Measurements from ENCODE around the gene SALL1.

Gene SALL1

DNA sequence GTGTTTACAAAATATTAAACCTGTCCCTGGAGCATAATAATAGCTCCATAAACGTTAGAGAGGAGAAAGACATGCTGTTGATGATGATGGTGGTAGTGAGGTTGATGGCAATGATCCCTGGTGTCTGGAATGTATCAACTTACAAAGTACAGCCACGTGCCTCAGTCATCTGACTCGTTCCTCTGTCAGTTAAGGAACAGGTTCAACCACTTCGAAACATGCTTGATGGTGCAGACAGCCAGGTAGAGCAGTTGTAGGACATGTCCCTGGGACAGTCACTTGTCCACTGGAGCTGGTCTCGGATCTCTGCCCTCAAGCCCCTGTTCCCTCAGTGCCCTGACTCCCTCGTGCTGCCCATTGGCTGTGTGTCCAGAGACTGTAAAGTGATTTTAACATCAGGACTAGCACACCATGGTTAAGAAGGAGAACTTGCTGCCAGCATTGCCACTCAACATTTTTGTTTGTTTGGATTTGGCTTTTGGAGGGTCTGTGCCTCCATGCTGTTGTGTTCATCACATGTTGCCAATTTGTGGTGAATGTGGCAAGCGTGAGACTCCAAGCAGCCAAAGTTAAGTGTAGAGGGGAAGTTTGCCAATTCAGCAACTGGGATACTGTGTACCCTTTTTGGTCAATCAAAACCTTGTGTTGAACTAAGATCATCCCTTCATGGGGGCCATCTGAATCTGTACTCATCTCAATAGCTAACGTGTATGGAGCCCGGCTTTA lies 16.3 kb upstream of the SALL1 start:
- Histone ChIP-seq H3K9me3 (ENCODE audit: severe bottlenecking) (no peaks in the 10 kb centered on the region), H3K27ac (no peak overlapping the region), H3K36me3 (no peaks in the 10 kb centered on the region), H3K27me3 (ENCODE audit: insufficient read depth, low read depth, severe bottlenecking) (no peaks in the 10 kb centered on the region), H3K4me3 (ENCODE audit: low read depth, low read length) (no peak overlapping the region)
- TF ChIP-seq, protein P1, sequence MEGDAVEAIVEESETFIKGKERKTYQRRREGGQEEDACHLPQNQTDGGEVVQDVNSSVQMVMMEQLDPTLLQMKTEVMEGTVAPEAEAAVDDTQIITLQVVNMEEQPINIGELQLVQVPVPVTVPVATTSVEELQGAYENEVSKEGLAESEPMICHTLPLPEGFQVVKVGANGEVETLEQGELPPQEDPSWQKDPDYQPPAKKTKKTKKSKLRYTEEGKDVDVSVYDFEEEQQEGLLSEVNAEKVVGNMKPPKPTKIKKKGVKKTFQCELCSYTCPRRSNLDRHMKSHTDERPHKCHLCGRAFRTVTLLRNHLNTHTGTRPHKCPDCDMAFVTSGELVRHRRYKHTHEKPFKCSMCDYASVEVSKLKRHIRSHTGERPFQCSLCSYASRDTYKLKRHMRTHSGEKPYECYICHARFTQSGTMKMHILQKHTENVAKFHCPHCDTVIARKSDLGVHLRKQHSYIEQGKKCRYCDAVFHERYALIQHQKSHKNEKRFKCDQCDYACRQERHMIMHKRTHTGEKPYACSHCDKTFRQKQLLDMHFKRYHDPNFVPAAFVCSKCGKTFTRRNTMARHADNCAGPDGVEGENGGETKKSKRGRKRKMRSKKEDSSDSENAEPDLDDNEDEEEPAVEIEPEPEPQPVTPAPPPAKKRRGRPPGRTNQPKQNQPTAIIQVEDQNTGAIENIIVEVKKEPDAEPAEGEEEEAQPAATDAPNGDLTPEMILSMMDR (IDR thresholded peaks at IDR 0.05; ENCODE audit: low read depth, low read length): no peak
- no peak for DNase-seq

DNA sequence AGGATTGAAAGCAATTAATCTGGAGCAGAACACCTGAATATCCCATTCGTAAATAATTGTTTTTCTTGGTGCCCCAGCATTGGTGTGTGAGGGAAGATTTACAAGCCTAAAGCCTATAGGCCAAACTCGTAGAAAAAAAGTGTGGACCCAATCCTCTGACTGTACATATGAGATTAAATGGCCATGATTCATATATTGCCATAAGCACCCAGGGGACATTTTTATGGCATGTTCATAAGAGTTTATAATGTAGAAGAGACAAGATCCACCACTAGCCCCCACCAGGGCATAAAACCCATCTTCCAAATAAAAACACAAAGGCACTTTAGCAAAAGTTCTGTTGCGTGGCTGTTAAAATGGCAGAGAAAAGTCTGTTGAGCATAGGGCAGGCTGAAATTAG lies 15.5 kb upstream of the SALL1 start:
- TF ChIP-seq, protein P1 (IDR thresholded peaks at IDR 0.05; ENCODE audit: low read depth, low read length): no peak
- DNase-seq: no peak
- Histone ChIP-seq H3K27me3 (ENCODE audit: insufficient read depth, low read depth, severe bottlenecking) (no peaks in the 10 kb centered on the region), H3K36me3 (no peaks in the 10 kb centered on the region), H3K27ac (no peak overlapping the region), H3K4me3 (ENCODE audit: low read depth, low read length) (no peak overlapping the region), H3K9me3 (ENCODE audit: severe bottlenecking) (no peaks in the 10 kb centered on the region)

DNA sequence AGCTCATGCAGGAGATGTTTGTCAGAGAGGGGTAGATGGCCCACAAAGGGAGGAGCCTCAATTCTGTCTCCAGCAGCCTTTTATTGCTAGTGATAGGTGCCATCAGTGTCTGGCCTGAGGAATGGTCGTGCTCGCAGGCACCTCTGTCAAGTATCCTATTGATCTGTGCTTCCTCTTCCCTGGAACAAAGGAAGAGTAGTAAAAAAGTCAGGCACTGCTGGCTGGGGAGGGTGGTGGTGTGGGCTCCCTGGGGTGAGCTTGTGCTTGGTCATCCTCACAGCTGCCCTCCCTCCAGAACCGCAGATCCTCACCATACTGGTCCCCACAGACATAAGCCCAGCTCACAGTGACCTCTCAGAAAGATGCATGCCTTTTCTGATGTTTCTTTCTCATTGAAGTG lies 15.0 kb upstream of the SALL1 start:
- H3K36me3 ChIP-seq: no peaks in the 10 kb centered on the region
- H3K9me3 ChIP-seq (ENCODE audit: severe bottlenecking): no peaks in the 10 kb centered on the region
- H3K27ac ChIP-seq: no peak overlapping the region
- TF ChIP-seq, protein P1 (IDR thresholded peaks at IDR 0.05; ENCODE audit: low read depth, low read length): no peak
- no peak overlapping the region for H3K4me3 ChIP-seq (ENCODE audit: low read depth, low read length)
- no peaks in the 10 kb centered on the region for H3K27me3 ChIP-seq (ENCODE audit: insufficient read depth, low read depth, severe bottlenecking)
- DNase-seq: no peak

DNA sequence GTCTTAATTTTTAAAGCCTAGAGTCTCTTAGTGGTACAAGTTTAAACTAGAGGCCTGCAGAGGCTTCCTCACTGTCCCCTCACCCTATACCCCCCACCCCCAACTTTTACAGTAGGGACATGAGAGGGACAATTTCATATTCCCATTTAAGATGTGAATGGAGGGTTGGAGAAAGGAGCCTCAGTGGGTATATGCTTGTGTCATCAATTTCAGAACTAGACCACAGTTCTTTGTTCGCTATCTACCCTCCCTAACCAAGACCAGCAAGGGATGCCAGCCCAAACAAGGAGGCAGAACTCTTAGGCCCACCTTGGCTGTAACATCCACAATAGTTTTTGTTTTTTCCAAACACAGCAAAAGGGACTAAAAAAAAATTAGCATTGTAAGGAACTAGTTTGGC lies 14.0 kb upstream of the SALL1 start:
- Histone ChIP-seq H3K27ac (no peak overlapping the region), H3K27me3 (ENCODE audit: insufficient read depth, low read depth, severe bottlenecking) (no peaks in the 10 kb centered on the region), H3K9me3 (ENCODE audit: severe bottlenecking) (no peaks in the 10 kb centered on the region), H3K36me3 (no peaks in the 10 kb centered on the region), H3K4me3 (ENCODE audit: low read depth, low read length) (no peak overlapping the region)
- DNase-seq: no peak
- TF ChIP-seq, protein P1 (IDR thresholded peaks at IDR 0.05; ENCODE audit: low read depth, low read length): no peak

DNA sequence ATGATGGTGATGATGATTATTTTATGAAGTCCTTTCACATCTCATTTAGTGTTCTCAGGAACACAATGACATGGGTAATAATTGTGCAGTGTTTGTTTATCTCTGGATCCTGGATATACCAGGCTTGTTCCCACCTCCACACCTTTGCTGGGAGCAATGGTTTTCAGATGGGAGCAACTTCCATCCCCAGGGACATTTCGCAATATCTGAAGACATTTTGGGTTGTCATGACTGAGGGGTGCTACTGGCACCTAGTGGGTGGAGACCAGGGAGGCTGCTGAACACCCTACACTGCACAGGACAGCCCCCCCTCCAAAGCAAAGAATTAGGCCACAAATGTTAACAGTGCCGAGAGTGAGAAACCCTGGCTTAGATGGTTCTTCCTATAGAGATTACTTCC lies 13.5 kb upstream of the SALL1 start:
- H3K27ac ChIP-seq: no peak overlapping the region
- H3K4me3 ChIP-seq (ENCODE audit: low read depth, low read length): no peak overlapping the region
- DNase-seq: no peak
- H3K27me3 ChIP-seq (ENCODE audit: insufficient read depth, low read depth, severe bottlenecking): no peaks in the 10 kb centered on the region
- no peaks in the 10 kb centered on the region for H3K36me3 ChIP-seq
- H3K9me3 ChIP-seq (ENCODE audit: severe bottlenecking): no peaks in the 10 kb centered on the region
- TF ChIP-seq, protein P1 (IDR thresholded peaks at IDR 0.05; ENCODE audit: low read depth, low read length): no peak
